ENCODE results near the gene IL12RB2. TPM values are rescaled to one million over a fixed set of nuclear protein-coding genes. Genes with fewer than 3 reads are reported as not detected.
"Not testable (repeated sequence)": the region's sequence is repeated elsewhere in the genome, so short reads cannot be mapped to it uniquely, and the experiment has no call there.

The IL12RB2 gene
- total RNA-seq, 6 experiments from 2014 or later: not detected

- no peaks in the 10 kb centered on the region for H3K36me3 Mint-ChIP-seq (ENCODE audit: low read depth)
- no peak overlapping the region for H3K27ac Mint-ChIP-seq
Observed at GRCh38 chr1:67440339-67440738, 132.7 kb downstream of the IL12RB2 start.

GRCh38 chr1:67441183-67441582, 133.5 kb downstream of the IL12RB2 start:
- no peak overlapping the region for H3K4me3 Mint-ChIP-seq
- H3K27ac Mint-ChIP-seq: no peak overlapping the region
- no peaks in the 10 kb centered on the region for H3K9me3 Mint-ChIP-seq
- no peak for DNase-seq
- H3K36me3 Mint-ChIP-seq (ENCODE audit: low read depth): no peaks in the 10 kb centered on the region
- H3K27me3 Mint-ChIP-seq (ENCODE audit: insufficient read depth): peaks cover 5% of the 10 kb centered on the region
- peaks cover 24% of the 10 kb centered on the region for H3K4me1 Mint-ChIP-seq (ENCODE audit: low read depth)
- no peak for TF ChIP-seq CTCF (IDR thresholded peaks at IDR 0.05)

More at GRCh38 chr1:67440339-67440738, 132.7 kb downstream of the IL12RB2 start:
- Mint-ChIP-seq H3K9me3 (no peaks in the 10 kb centered on the region), H3K27me3 (ENCODE audit: insufficient read depth) (peaks cover 5% of the 10 kb centered on the region), H3K4me3 (no peak overlapping the region), H3K4me1 (ENCODE audit: low read depth) (peaks cover 23% of the 10 kb centered on the region)
- no peak for TF ChIP-seq CTCF (IDR thresholded peaks at IDR 0.05)
- no peak for DNase-seq

GRCh38 chr1:67441739-67442281, 134.1 kb downstream of the IL12RB2 start:
- Mint-ChIP-seq H3K4me1 (ENCODE audit: low read depth) (peaks cover 29% of the 10 kb centered on the region), H3K36me3 (ENCODE audit: low read depth) (no peaks in the 10 kb centered on the region), H3K27me3 (ENCODE audit: insufficient read depth) (peaks cover 5% of the 10 kb centered on the region), H3K27ac (no peak overlapping the region), H3K9me3 (no peaks in the 10 kb centered on the region), H3K4me3 (no peak overlapping the region)
- DNase-seq: no peak
- TF ChIP-seq CTCF (IDR thresholded peaks at IDR 0.05): no peak

GRCh38 chr1:67446014-67446413, 138.3 kb downstream of the IL12RB2 start:
- not testable (repeated sequence) for H3K4me3 Mint-ChIP-seq; H3K9me3 Mint-ChIP-seq; DNase-seq; H3K36me3 Mint-ChIP-seq (ENCODE audit: low read depth); H3K27ac Mint-ChIP-seq; H3K27me3 Mint-ChIP-seq (ENCODE audit: insufficient read depth)
- peaks cover 10% of the 10 kb centered on the region; the same call in 1 of the 2 replicates for H3K4me1 Mint-ChIP-seq (ENCODE audit: low read depth)

Other genes starting within 250 kb of the IL12RB2 start
- not detected for gene C1orf141, start 172.9 kb upstream of the IL12RB2 start, total RNA-seq (2021; fragmentation: NEBNext Ultra II Directional; extraction: Animal tissue kit (Norgen Biotek cat#: 25700))
- not detected for gene IL23R, start 141.4 kb upstream of the IL12RB2 start, total RNA-seq (2021; fragmentation: NEBNext Ultra II Directional; extraction: Animal tissue kit (Norgen Biotek cat#: 25700))
- gene SERBP1, start 122.5 kb downstream of the IL12RB2 start, total RNA-seq (2021; fragmentation: NEBNext Ultra II Directional; extraction: Animal tissue kit (Norgen Biotek cat#: 25700)): 100 to 1,000 TPM; 192 to 263 (median 242) TPM

All from HFFc6 (cell line).